GM12878 (cell line): ENCODE results near the gene BNIPL. TPM values are rescaled to one million over a fixed set of nuclear protein-coding genes. Genes with fewer than 3 reads are reported as not detected.

Experiments
- CEBPB ChIP-seq, 2 experiments: fragments of 150-350 bp in 1 of 2; IDR thresholded peaks; 2 replicates each; pipeline ENCODE4 v1.6.1; 2012 to 2014; ENCODE audit warnings: low read depth in 2 of 2, low read length in 2 of 2, borderline replicate concordance in 1 of 2, inconsistent platforms in 1 of 2
- EED ChIP-seq: sonication (generic); IDR thresholded peaks from 2 replicates; pipeline ENCODE4 v1.6.1; 2016; ENCODE audit warnings: antibody characterized with exemption, low read depth
- HDAC6 ChIP-seq: fragments of 200-600 bp; sonication (generic); IDR thresholded peaks from one replicate; pipeline ENCODE4 v1.8.0; 2017; ENCODE audit warnings: antibody characterized with exemption; ENCODE audit not compliant: unreplicated experiment
- IKZF2 ChIP-seq, 2 experiments: fragments of 450-650 bp; IDR thresholded peaks; 2 replicates each; pipeline ENCODE4 v1.6.1; 2017; ENCODE audit warnings: mild to moderate bottlenecking in 2 of 2, moderate library complexity in 2 of 2
- IRF3 ChIP-seq: fragments of 450-650 bp; IDR thresholded peaks from 2 replicates; pipeline ENCODE4 v1.6.1; 2014; ENCODE audit warnings: mild to moderate bottlenecking
- NFIC ChIP-seq: IDR thresholded peaks from 2 replicates; pipeline ENCODE4 v1.6.1; 2012; ENCODE audit warnings: low read depth, mild to moderate bottlenecking, inconsistent platforms, low read length, moderate library complexity
- NKRF ChIP-seq: fragments of 450-650 bp; conservative IDR thresholded peaks from 2 replicates; pipeline ENCODE4 v1.6.1; 2017; ENCODE audit warnings: mild to moderate bottlenecking, moderate library complexity
- PAX8 ChIP-seq: fragments of 450-650 bp; IDR thresholded peaks from 2 replicates; pipeline ENCODE4 v1.6.1; 2017; ENCODE audit warnings: mild to moderate bottlenecking, moderate library complexity
- PBX3 ChIP-seq: IDR thresholded peaks from 2 replicates; pipeline ENCODE4 v1.6.1; 2011; ENCODE audit warnings: mild to moderate bottlenecking, low read depth, low read length, moderate library complexity; ENCODE audit not compliant: insufficient replicate concordance
- PRDM15 ChIP-seq: fragments of 450-650 bp; formaldehyde crosslinking; IDR thresholded peaks from 2 replicates; pipeline ENCODE4 v1.4.0; 2020; ENCODE audit warnings: mild to moderate bottlenecking, moderate library complexity
- RB1 ChIP-seq: fragments of 450-650 bp; formaldehyde crosslinking; IDR thresholded peaks from 2 replicates; pipeline ENCODE4 v1.6.1; 2017; ENCODE audit warnings: mild to moderate bottlenecking, borderline replicate concordance
- RELB ChIP-seq: fragments of 450-650 bp; IDR thresholded peaks from 2 replicates; pipeline ENCODE4 v1.6.1; 2017; ENCODE audit warnings: low read depth, mild to moderate bottlenecking, moderate library complexity
- RFX5 ChIP-seq: IDR thresholded peaks from 2 replicates; pipeline ENCODE4 v1.6.1; 2011; ENCODE audit warnings: low read depth, low read length, improper control_type of control experiment
- SPI1 ChIP-seq: IDR thresholded peaks from 2 replicates; pipeline ENCODE4 v1.6.1; 2011; ENCODE audit warnings: low read depth, mild to moderate bottlenecking, low read length, moderate library complexity, borderline replicate concordance; ENCODE audit not compliant: insufficient read depth
- SREBF2 ChIP-seq: IDR thresholded peaks from 2 replicates; pipeline ENCODE4 v1.6.1; 2012; ENCODE audit warnings: mild to moderate bottlenecking, low read length
- polyA plus RNA-seq, 11 experiments: library from polyadenylated mRNA; depleted of rRNA in 4 of 11; unstranded in 6 of 11; stranded (reverse) in 5 of 11; fragments of >200 nt; fragmentation: Nextera tagmentation in 4 of 11; fragmentation: Illumina TruSeq in 1 of 11; extraction: Ambion mirVana in 4 of 11; extraction: Trizol in 1 of 11; gene quantifications; 1 replicate in 1 of 11; 2 replicates in 10 of 11; pipeline versions ENCODE4 v1.2.1 to v1.2.3, GENCODE V29; 2011 to 2016; ENCODE audit warnings: inconsistent platforms in 2 of 11, missing spikeins in 2 of 11, low read depth in 1 of 11
- total RNA-seq, 4 experiments: library from RNA; depleted of rRNA in 3 of 4; stranded (reverse); fragments of >200 nt in 3 of 4; fragmentation: Illumina TruSeq in 1 of 4; extraction: Trizol in 1 of 4; gene quantifications; 2 replicates each; pipeline versions ENCODE4 v1.2.1 to v1.2.3, GENCODE V29; 2013 to 2021

The BNIPL gene
- total and polyA plus RNA-seq, 10 of the 15 experiments (the other 5 are each of a cell fraction or from before 2014, with no cell fraction given), result 0.05 to 1.1 (median 0.17) TPM

GRCh38 chr1:151006327-151007052 is 29.9 kb upstream of the BNIPL start, which contains the start of gene MINDY1 (continued):
- TF ChIP-seq PRDM15 (no peak), SREBF2 (no peak), RELB (0 out of 2 replicates have a peak, but pooled peaks have one; percentile 21), SPI1 (peak; percentile 24; the same call in 1 of the 2 replicates), NFIC (no peak), IRF3 (no peak), HDAC6 (no peak), NKRF (no peak), PAX8 (no peak), RFX5 (no peak), IKZF2 (IDR thresholded peaks at IDR 0.05) (peak; percentile 55 to 64), RB1 (peak; percentile 62), EED (no peak; the same call in 1 of the 2 replicates), CEBPB (IDR thresholded peaks at IDR 0.05; ENCODE audit: borderline replicate concordance in 1 of 2, low read depth in 2 of 2, low read length in 2 of 2) (no peak), PBX3 (no peak)
